Liver (tissue), 3 donors: ENCODE results near the gene RIMBP2.

Experiments used
- CTCF ChIP-seq: fragments of 150-350 bp; IDR thresholded peaks from 2 replicates; pipeline ENCODE4 v1.5.1; 2017; ENCODE audit warnings: improper control_type of control experiment, low read depth, low read length; ENCODE audit not compliant: missing input control
- EGR1 ChIP-seq, 2 donors: IDR thresholded peaks; 2 replicates each; pipeline ENCODE4 v1.6.1; 2016 to 2018; ENCODE audit warnings: antibody characterized with exemption in 2 of 2, low read depth in 2 of 2
- GABPA ChIP-seq, 2 donors: IDR thresholded peaks in 1 of 2; conservative IDR thresholded peaks in 1 of 2; 2 replicates each; pipeline ENCODE4 v1.6.1; 2016; ENCODE audit warnings: antibody characterized with exemption in 2 of 2, mild to moderate bottlenecking in 1 of 2, moderate library complexity in 1 of 2
- JUND ChIP-seq, 2 donors: IDR thresholded peaks; 2 replicates each; pipeline ENCODE4 v1.6.1; 2016; ENCODE audit warnings: antibody characterized with exemption in 2 of 2
- MAX ChIP-seq: IDR thresholded peaks from 2 replicates; pipeline ENCODE4 v1.6.1; 2016; ENCODE audit warnings: antibody characterized with exemption
- REST ChIP-seq: IDR thresholded peaks from 2 replicates; pipeline ENCODE4 v1.6.1; 2016; ENCODE audit warnings: antibody characterized with exemption, mild to moderate bottlenecking
- TAF1 ChIP-seq: conservative IDR thresholded peaks from 2 replicates; pipeline ENCODE4 v1.6.1; 2016; ENCODE audit warnings: antibody characterized with exemption, mild to moderate bottlenecking
- YY1 ChIP-seq: IDR thresholded peaks from 2 replicates; pipeline ENCODE4 v1.6.1; 2016; ENCODE audit warnings: antibody characterized with exemption, mild to moderate bottlenecking
- TF ChIP-seq, protein P1 (sequence below): IDR thresholded peaks from 2 replicates; pipeline ENCODE4 v1.6.1; 2016; ENCODE audit warnings: antibody characterized with exemption
- donor health status: healthy.
- donor health status: healthy.

- no peak for TF ChIP-seq CTCF
- no peak for TF ChIP-seq JUND (IDR thresholded peaks at IDR 0.05)
- no peak for TF ChIP-seq TAF1
- TF ChIP-seq REST: no peak
- TF ChIP-seq, protein P1, sequence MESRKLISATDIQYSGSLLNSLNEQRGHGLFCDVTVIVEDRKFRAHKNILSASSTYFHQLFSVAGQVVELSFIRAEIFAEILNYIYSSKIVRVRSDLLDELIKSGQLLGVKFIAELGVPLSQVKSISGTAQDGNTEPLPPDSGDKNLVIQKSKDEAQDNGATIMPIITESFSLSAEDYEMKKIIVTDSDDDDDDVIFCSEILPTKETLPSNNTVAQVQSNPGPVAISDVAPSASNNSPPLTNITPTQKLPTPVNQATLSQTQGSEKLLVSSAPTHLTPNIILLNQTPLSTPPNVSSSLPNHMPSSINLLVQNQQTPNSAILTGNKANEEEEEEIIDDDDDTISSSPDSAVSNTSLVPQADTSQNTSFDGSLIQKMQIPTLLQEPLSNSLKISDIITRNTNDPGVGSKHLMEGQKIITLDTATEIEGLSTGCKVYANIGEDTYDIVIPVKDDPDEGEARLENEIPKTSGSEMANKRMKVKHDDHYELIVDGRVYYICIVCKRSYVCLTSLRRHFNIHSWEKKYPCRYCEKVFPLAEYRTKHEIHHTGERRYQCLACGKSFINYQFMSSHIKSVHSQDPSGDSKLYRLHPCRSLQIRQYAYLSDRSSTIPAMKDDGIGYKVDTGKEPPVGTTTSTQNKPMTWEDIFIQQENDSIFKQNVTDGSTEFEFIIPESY: no peak
- no peak for TF ChIP-seq MAX
- no peak for TF ChIP-seq YY1
- TF ChIP-seq GABPA (IDR thresholded peaks at IDR 0.05 in 1 of 2, conservative IDR thresholded peaks at IDR 0.05 in 1 of 2): no peak
- no peak for TF ChIP-seq EGR1 (IDR thresholded peaks at IDR 0.05; ENCODE audit: low read depth in 2 of 2)
Observed at GRCh38 chr12:130538343-130539095, 177.6 kb downstream of the RIMBP2 start.
